ENCODE measurements around the gene BTBD3. TPM values are rescaled to one million over a fixed set of nuclear protein-coding genes. Genes with fewer than 3 reads are reported as not detected.
A peak's percentile ranks its signal among the peaks of the same experiment; 100 is the strongest.

Gene BTBD3
- total RNA-seq: 1 to 10 TPM in 1 of 2 experiments, under 1 TPM in 1; 0.64 to 1.5 TPM

GRCh38 chr20:11917663-11918062 lies at the start of gene BTBD3:
Gene BTBD3, plus strand, starts transcription at chr20:11917893. Its CDS starts 383 bp downstream, at chr20:11918276.
- Mint-ChIP-seq H3K36me3 (no peaks in the 10 kb centered on the region), H3K9me3 (ENCODE audit: low read depth) (no peaks in the 10 kb centered on the region), H3K4me1 (no peaks in the 10 kb centered on the region), H3K27me3 (no peaks in the 10 kb centered on the region), H3K27ac (no peak within 1 kb of the TSS), H3K4me3 (no peak within 1 kb of the TSS)
- ATAC-seq (no peak), DNase-seq (no peak)
- CTCF ChIA-PET: no interaction called here

DNA sequence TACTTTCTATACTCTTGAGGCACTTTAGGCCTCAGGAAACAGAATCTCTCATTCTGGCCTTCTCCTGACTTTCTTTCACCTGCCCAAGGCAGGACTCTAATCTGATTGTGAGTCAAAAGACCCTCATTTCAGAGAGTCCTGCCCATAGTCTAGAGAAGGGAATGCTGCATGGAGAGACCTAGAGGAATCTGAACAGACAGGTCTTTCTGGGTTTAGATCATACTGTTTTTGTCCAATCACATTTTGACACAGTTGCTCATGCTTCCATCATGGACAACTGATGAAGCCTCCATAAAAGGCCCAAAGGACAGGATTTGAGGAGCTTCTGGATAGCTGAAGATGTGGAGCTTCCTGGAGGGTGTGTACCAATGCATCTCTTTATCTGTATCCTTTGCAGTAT lies 48.1 kb upstream of the BTBD3 start:
- Mint-ChIP-seq H3K36me3 (no peaks in the 10 kb centered on the region), H3K4me3 (no peak overlapping the region), H3K9me3 (ENCODE audit: low read depth) (peaks cover 7% of the 10 kb centered on the region), H3K27me3 (no peaks in the 10 kb centered on the region), H3K4me1 (no peaks in the 10 kb centered on the region), H3K27ac (no peak overlapping the region)
- CTCF ChIA-PET: no interaction called here
- DNase-seq: no peak
- ATAC-seq: no peak

DNA sequence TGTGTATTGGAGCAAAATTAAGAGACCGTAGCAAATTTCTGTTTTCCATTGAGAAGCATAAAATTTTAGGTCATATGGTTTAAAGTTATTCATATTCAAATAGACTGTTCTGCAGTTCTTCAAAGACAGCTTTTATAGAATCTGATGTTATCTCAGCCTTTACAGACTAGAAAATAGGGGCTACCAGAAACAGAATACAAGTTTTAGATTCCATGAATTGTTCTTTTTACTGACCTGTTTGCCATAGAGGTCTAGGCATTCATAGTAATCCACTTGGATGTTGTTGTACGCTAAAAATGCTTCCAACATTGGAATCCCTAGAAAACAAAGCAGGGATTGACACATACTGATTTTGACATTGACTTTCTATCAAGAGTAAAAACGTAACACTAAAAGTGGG lies 47.3 kb upstream of the BTBD3 start:
- no peaks in the 10 kb centered on the region for H3K4me1 Mint-ChIP-seq
- H3K36me3 Mint-ChIP-seq: no peaks in the 10 kb centered on the region
- CTCF ChIA-PET: no interaction called here

GRCh38 chr20:11876555-11876954 lies 41.1 kb upstream of the BTBD3 start:
- CTCF ChIA-PET: no interaction called here
- Mint-ChIP-seq H3K27ac (no peak overlapping the region), H3K9me3 (ENCODE audit: low read depth) (peaks cover 14% of the 10 kb centered on the region), H3K4me1 (no peaks in the 10 kb centered on the region), H3K36me3 (no peaks in the 10 kb centered on the region), H3K27me3 (no peaks in the 10 kb centered on the region), H3K4me3 (no peak overlapping the region)
- ATAC-seq (no peak), DNase-seq (no peak)

More for the DNA sequence above, 47.3 kb upstream of the BTBD3 start:
- Mint-ChIP-seq H3K9me3 (ENCODE audit: low read depth) (peaks cover 3% of the 10 kb centered on the region), H3K27me3 (no peaks in the 10 kb centered on the region), H3K27ac (no peak overlapping the region), H3K4me3 (no peak overlapping the region)
- DNase-seq (no peak), ATAC-seq (no peak)

GRCh38 chr20:11880680-11881079 lies 37.0 kb upstream of the BTBD3 start:
- no peak overlapping the region for H3K27ac Mint-ChIP-seq
- no peak overlapping the region for H3K4me3 Mint-ChIP-seq
- no peaks in the 10 kb centered on the region for H3K4me1 Mint-ChIP-seq
- no peaks in the 10 kb centered on the region for H3K36me3 Mint-ChIP-seq
- peaks cover 15% of the 10 kb centered on the region for H3K9me3 Mint-ChIP-seq (ENCODE audit: low read depth)
- CTCF ChIA-PET: no interaction called here
- ATAC-seq: no peak
- no peak for DNase-seq
- no peaks in the 10 kb centered on the region for H3K27me3 Mint-ChIP-seq

- CTCF ChIA-PET: no interaction called here
- H3K9me3 Mint-ChIP-seq (ENCODE audit: low read depth): peaks cover 14% of the 10 kb centered on the region
- H3K4me1 Mint-ChIP-seq: no peaks in the 10 kb centered on the region
- H3K27me3 Mint-ChIP-seq: no peaks in the 10 kb centered on the region
- no peak overlapping the region for H3K27ac Mint-ChIP-seq
- DNase-seq: no peak
- ATAC-seq: no peak
- no peaks in the 10 kb centered on the region for H3K36me3 Mint-ChIP-seq
- no peak overlapping the region for H3K4me3 Mint-ChIP-seq
Observed at GRCh38 chr20:11881449-11881848, 36.2 kb upstream of the BTBD3 start.

GRCh38 chr20:11882651-11883050 lies 35.0 kb upstream of the BTBD3 start:
- Mint-ChIP-seq H3K36me3 (no peaks in the 10 kb centered on the region), H3K4me3 (no peak overlapping the region), H3K27ac (no peak overlapping the region), H3K9me3 (ENCODE audit: low read depth) (peaks cover 12% of the 10 kb centered on the region), H3K27me3 (no peaks in the 10 kb centered on the region), H3K4me1 (no peaks in the 10 kb centered on the region)
- ATAC-seq: no peak
- no peak for DNase-seq
- CTCF ChIA-PET: no interaction called here

GRCh38 chr20:11888648-11889047 lies 29.0 kb upstream of the BTBD3 start:
- H3K36me3 Mint-ChIP-seq: peaks cover 2% of the 10 kb centered on the region
- ATAC-seq: no peak
- H3K9me3 Mint-ChIP-seq (ENCODE audit: low read depth): peaks cover 4% of the 10 kb centered on the region
- DNase-seq: no peak
- H3K27me3 Mint-ChIP-seq: peaks cover 31% of the 10 kb centered on the region
- CTCF ChIA-PET: no interaction called here
- no peak overlapping the region for H3K4me3 Mint-ChIP-seq
- H3K4me1 Mint-ChIP-seq: peaks cover 3% of the 10 kb centered on the region
- no peak overlapping the region for H3K27ac Mint-ChIP-seq

- DNase-seq (no peak), ATAC-seq (peak; percentile 33)
- Mint-ChIP-seq H3K4me1 (peaks cover 3% of the 10 kb centered on the region), H3K27ac (no peak overlapping the region), H3K4me3 (peak overlapping the region; percentile 25), H3K9me3 (ENCODE audit: low read depth) (peaks cover 4% of the 10 kb centered on the region), H3K27me3 (peaks cover 31% of the 10 kb centered on the region), H3K36me3 (peaks cover 2% of the 10 kb centered on the region)
- CTCF ChIA-PET: no interaction called here
Observed at GRCh38 chr20:11890331-11891076, 27.2 kb upstream of the BTBD3 start.

DNA sequence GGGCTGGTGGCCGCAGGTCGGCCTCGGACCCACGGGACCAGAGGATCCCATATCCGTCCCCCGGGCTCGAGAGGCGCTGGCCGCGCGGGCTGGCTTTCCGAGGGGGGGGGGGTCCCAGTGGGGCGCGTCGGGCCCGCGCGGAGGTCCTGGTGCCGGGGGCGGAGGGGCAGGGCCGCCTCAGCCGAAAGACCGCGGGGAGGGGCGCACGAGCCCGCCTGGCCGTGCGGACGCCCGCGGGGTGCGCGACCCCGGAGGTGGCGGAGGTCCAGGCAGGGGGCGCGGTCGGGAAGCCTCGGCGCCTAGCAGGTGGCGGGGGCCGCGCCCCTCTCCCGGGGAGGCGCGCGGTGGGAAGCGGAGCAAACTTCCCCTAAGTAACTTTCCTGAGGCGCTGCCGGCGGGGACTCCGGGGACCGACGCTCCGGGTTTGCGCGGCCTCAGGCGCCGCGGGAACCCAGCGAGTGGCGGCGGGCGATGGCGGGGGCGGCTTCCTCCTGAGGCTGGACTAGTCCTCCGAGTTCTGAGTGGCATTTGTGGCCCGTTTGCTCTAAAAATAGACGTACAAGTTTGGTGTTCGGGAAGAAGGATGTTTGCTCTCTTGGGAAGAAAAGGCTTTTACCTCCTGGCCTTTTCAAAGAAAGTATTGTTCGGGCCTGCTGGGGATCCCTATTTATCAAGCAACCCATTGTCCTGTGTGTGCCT lies 26.5 kb upstream of the BTBD3 start:
- Mint-ChIP-seq H3K36me3 (peaks cover 2% of the 10 kb centered on the region), H3K4me1 (peaks cover 3% of the 10 kb centered on the region), H3K4me3 (peak overlapping the region; percentile 41), H3K27ac (no peak overlapping the region), H3K27me3 (peaks cover 31% of the 10 kb centered on the region), H3K9me3 (ENCODE audit: low read depth) (peaks cover 4% of the 10 kb centered on the region)
- DNase-seq: no peak
- CTCF ChIA-PET: no interaction called here
- ATAC-seq: peak; percentile 16

GRCh38 chr20:11891776-11892545 lies 25.7 kb upstream of the BTBD3 start:
- H3K27ac Mint-ChIP-seq: no peak overlapping the region
- no peak for ATAC-seq
- CTCF ChIA-PET: no interaction called here
- H3K4me1 Mint-ChIP-seq: peaks cover 3% of the 10 kb centered on the region
- H3K4me3 Mint-ChIP-seq: peak overlapping the region; percentile 41
- peaks cover 31% of the 10 kb centered on the region for H3K27me3 Mint-ChIP-seq
- peaks cover 2% of the 10 kb centered on the region for H3K36me3 Mint-ChIP-seq
- no peaks in the 10 kb centered on the region for H3K9me3 Mint-ChIP-seq (ENCODE audit: low read depth)
- DNase-seq: no peak

DNA sequence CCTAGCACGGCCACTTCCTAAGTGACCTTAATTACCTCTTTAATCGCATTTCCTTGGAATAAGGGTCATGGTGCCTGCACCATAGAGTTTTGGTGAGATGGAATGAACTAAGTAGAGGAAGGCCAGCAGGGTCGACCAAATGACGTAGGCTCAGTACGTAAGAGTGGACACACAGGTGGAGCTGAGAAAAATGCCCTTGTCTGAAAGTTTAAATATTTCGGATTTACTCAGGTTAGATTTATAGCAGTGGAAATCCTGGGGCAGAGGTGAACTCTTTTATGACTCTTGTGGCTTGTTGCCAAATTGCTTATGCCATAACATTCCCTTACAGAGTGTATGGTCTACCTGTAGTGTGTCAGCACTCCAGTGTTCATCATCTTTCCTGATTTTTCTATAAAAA lies 23.6 kb upstream of the BTBD3 start:
- Mint-ChIP-seq H3K9me3 (ENCODE audit: low read depth) (peaks cover 5% of the 10 kb centered on the region), H3K4me1 (peaks cover 3% of the 10 kb centered on the region), H3K27me3 (peaks cover 27% of the 10 kb centered on the region), H3K27ac (no peak overlapping the region), H3K36me3 (peaks cover 2% of the 10 kb centered on the region), H3K4me3 (no peak overlapping the region)
- DNase-seq (no peak), ATAC-seq (no peak)
- CTCF ChIA-PET: no interaction called here

DNA sequence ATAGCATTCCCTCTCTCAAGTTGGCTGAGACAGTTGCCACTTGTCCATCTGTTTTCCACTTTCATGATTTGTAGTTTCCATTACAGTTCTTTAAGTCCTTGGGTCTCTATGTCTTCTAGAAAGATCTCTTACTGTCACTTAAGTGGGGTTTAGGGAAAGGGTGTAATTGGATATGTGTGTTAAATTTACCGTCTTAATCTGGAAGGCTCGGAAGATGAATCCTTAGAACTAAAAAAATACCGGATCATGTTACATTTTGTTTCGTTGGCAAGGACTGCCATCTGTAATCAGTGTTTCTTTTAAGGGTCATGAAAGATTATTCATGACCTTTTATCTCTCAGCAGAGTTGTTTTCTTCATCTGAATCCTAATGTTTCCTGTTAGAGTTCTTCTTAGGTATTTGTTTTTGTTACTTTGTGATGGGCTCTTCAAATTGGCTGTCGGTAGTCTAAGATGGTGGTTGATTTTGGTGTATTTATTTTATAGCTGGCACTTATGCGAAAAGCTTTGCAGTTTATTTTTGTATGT lies 21.8 kb upstream of the BTBD3 start:
- Mint-ChIP-seq H3K4me1 (peaks cover 3% of the 10 kb centered on the region), H3K36me3 (peaks cover 2% of the 10 kb centered on the region), H3K4me3 (no peak overlapping the region), H3K9me3 (ENCODE audit: low read depth) (peaks cover 10% of the 10 kb centered on the region), H3K27ac (no peak overlapping the region), H3K27me3 (peaks cover 15% of the 10 kb centered on the region)
- CTCF ChIA-PET: no interaction called here
- no peak for ATAC-seq
- DNase-seq: no peak
